ENCODE data around the gene WDR74. TPM values are rescaled to one million over a fixed set of nuclear protein-coding genes. Genes with fewer than 3 reads are reported as not detected.

The WDR74 gene
- total RNA-seq, 1 donor from 2014 or later: 109 TPM

- intact Hi-C loops (cut with micrococcal nuclease): no loop called here
- peaks cover 27% of the 10 kb centered on the region for H3K36me3 Mint-ChIP-seq (ENCODE audit: low read depth)
- no peaks in the 10 kb centered on the region for H3K4me1 Mint-ChIP-seq (ENCODE audit: low read depth)
Observed at GRCh38 chr11:62817129-62817528, 22.3 kb downstream of the WDR74 start.

GRCh38 chr11:62816557-62816956 lies 22.8 kb downstream of the WDR74 start:
- H3K4me1 Mint-ChIP-seq (ENCODE audit: low read depth): no peaks in the 10 kb centered on the region
- H3K36me3 Mint-ChIP-seq (ENCODE audit: low read depth): peaks cover 27% of the 10 kb centered on the region
- intact Hi-C loops (cut with micrococcal nuclease): no loop called here
- no peak overlapping the region for H3K4me3 Mint-ChIP-seq (ENCODE audit: low read depth)
- no peaks in the 10 kb centered on the region for H3K27me3 Mint-ChIP-seq (ENCODE audit: low read depth)
- no peaks in the 10 kb centered on the region for H3K9me3 Mint-ChIP-seq
- no peak overlapping the region for H3K27ac Mint-ChIP-seq
- DNase-seq (ENCODE audit: low spot score): no peak

More at GRCh38 chr11:62817129-62817528, 22.3 kb downstream of the WDR74 start:
- H3K9me3 Mint-ChIP-seq: no peaks in the 10 kb centered on the region
- no peak for DNase-seq (ENCODE audit: low spot score)
- no peak overlapping the region for H3K4me3 Mint-ChIP-seq (ENCODE audit: low read depth)
- no peak overlapping the region for H3K27ac Mint-ChIP-seq
- no peaks in the 10 kb centered on the region for H3K27me3 Mint-ChIP-seq (ENCODE audit: low read depth)

GRCh38 chr11:62811659-62812058 lies 27.7 kb downstream of the WDR74 start:
- peaks cover 1% of the 10 kb centered on the region for H3K4me1 Mint-ChIP-seq (ENCODE audit: low read depth)
- H3K27ac Mint-ChIP-seq: no peak overlapping the region
- peaks cover 13% of the 10 kb centered on the region for H3K36me3 Mint-ChIP-seq (ENCODE audit: low read depth)
- H3K27me3 Mint-ChIP-seq (ENCODE audit: low read depth): no peaks in the 10 kb centered on the region
- intact Hi-C loops (cut with micrococcal nuclease): no loop called here
- H3K9me3 Mint-ChIP-seq: no peaks in the 10 kb centered on the region
- no peak for DNase-seq (ENCODE audit: low spot score)
- no peak overlapping the region for H3K4me3 Mint-ChIP-seq (ENCODE audit: low read depth)

- Mint-ChIP-seq H3K27me3 (ENCODE audit: low read depth) (no peaks in the 10 kb centered on the region), H3K4me1 (ENCODE audit: low read depth) (peaks cover 8% of the 10 kb centered on the region), H3K36me3 (ENCODE audit: low read depth) (peaks cover 16% of the 10 kb centered on the region), H3K27ac (no peak overlapping the region), H3K9me3 (no peaks in the 10 kb centered on the region), H3K4me3 (ENCODE audit: low read depth) (no peak overlapping the region)
- no peak for DNase-seq (ENCODE audit: low spot score)
- intact Hi-C loops (cut with micrococcal nuclease): no loop called here
Observed at GRCh38 chr11:62810748-62811147, 28.6 kb downstream of the WDR74 start.

GRCh38 chr11:62806611-62807121 lies 32.7 kb downstream of the WDR74 start:
- Mint-ChIP-seq H3K9me3 (no peaks in the 10 kb centered on the region), H3K4me1 (ENCODE audit: low read depth) (peaks cover 27% of the 10 kb centered on the region), H3K27me3 (ENCODE audit: low read depth) (no peaks in the 10 kb centered on the region), H3K27ac (no peak overlapping the region), H3K4me3 (ENCODE audit: low read depth) (peak overlapping the region; percentile 98), H3K36me3 (ENCODE audit: low read depth) (peaks cover 42% of the 10 kb centered on the region)
- DNase-seq (ENCODE audit: low spot score): no peak
- intact Hi-C loops (cut with micrococcal nuclease): no loop called here

GRCh38 chr11:62805961-62806441 lies 33.4 kb downstream of the WDR74 start:
- DNase-seq (ENCODE audit: low spot score): no peak
- peak overlapping the region; percentile 89 for H3K27ac Mint-ChIP-seq
- peaks cover 48% of the 10 kb centered on the region for H3K36me3 Mint-ChIP-seq (ENCODE audit: low read depth)
- H3K27me3 Mint-ChIP-seq (ENCODE audit: low read depth): no peaks in the 10 kb centered on the region
- H3K9me3 Mint-ChIP-seq: no peaks in the 10 kb centered on the region
- H3K4me3 Mint-ChIP-seq (ENCODE audit: low read depth): peak overlapping the region; percentile 98
- intact Hi-C loops (cut with micrococcal nuclease): loop anchor here (1.0 to 2.0 kb wide), 5 partner anchors 14 to 51 kb away; partner anchors contain the start of genes TMEM179B, TMEM223, WDR74 and ZBTB3
- peaks cover 30% of the 10 kb centered on the region for H3K4me1 Mint-ChIP-seq (ENCODE audit: low read depth)

- peak; percentile 95 for DNase-seq (ENCODE audit: low spot score)
- Mint-ChIP-seq H3K9me3 (no peaks in the 10 kb centered on the region), H3K27me3 (ENCODE audit: low read depth) (no peaks in the 10 kb centered on the region), H3K4me1 (ENCODE audit: low read depth) (peaks cover 30% of the 10 kb centered on the region), H3K27ac (peak within 1 kb of the TSS; percentile 94), H3K4me3 (ENCODE audit: low read depth) (peak within 1 kb of the TSS; percentile 98), H3K36me3 (ENCODE audit: low read depth) (peaks cover 53% of the 10 kb centered on the region)
- intact Hi-C loops (cut with micrococcal nuclease): loop anchor here (1.0 to 2.0 kb wide), 5 partner anchors 13 to 50 kb away; partner anchors contain the start of genes TMEM179B, TMEM223, WDR74 and ZBTB3
Observed at GRCh38 chr11:62805076-62805892, 34.1 kb downstream of the WDR74 start, which contains the start of gene NXF1. NXF1 (minus strand) TSS chr11:62805440; CDS start chr11:62805356, 84 bp downstream.

GRCh38 chr11:62804310-62805075 lies 34.9 kb downstream of the WDR74 start:
- peaks cover 31% of the 10 kb centered on the region for H3K4me1 Mint-ChIP-seq (ENCODE audit: low read depth)
- DNase-seq (ENCODE audit: low spot score): no peak
- intact Hi-C loops (cut with micrococcal nuclease): loop anchor here (1.0 to 2.0 kb wide), 5 partner anchors 12 to 50 kb away; partner anchors contain the start of genes TMEM179B, TMEM223, WDR74 and ZBTB3

GRCh38 chr11:62801071-62801470 lies 38.3 kb downstream of the WDR74 start:
- peaks cover 81% of the 10 kb centered on the region for H3K36me3 Mint-ChIP-seq (ENCODE audit: low read depth)
- peaks cover 25% of the 10 kb centered on the region for H3K4me1 Mint-ChIP-seq (ENCODE audit: low read depth)
- no peak overlapping the region for H3K4me3 Mint-ChIP-seq (ENCODE audit: low read depth)
- DNase-seq (ENCODE audit: low spot score): no peak
- intact Hi-C loops (cut with micrococcal nuclease): no loop called here
- H3K9me3 Mint-ChIP-seq: no peaks in the 10 kb centered on the region
- no peak overlapping the region for H3K27ac Mint-ChIP-seq
- H3K27me3 Mint-ChIP-seq (ENCODE audit: low read depth): no peaks in the 10 kb centered on the region

More at GRCh38 chr11:62804310-62805075, 34.9 kb downstream of the WDR74 start:
- Mint-ChIP-seq H3K27me3 (ENCODE audit: low read depth) (no peaks in the 10 kb centered on the region), H3K27ac (peak overlapping the region; percentile 94), H3K9me3 (no peaks in the 10 kb centered on the region), H3K36me3 (ENCODE audit: low read depth) (peaks cover 60% of the 10 kb centered on the region), H3K4me3 (ENCODE audit: low read depth) (peak overlapping the region; percentile 98)

- H3K36me3 Mint-ChIP-seq (ENCODE audit: low read depth): peaks cover 93% of the 10 kb centered on the region
- H3K9me3 Mint-ChIP-seq: no peaks in the 10 kb centered on the region
- H3K27me3 Mint-ChIP-seq (ENCODE audit: low read depth): no peaks in the 10 kb centered on the region
- H3K4me3 Mint-ChIP-seq (ENCODE audit: low read depth): no peak overlapping the region
- H3K4me1 Mint-ChIP-seq (ENCODE audit: low read depth): peaks cover 23% of the 10 kb centered on the region
- intact Hi-C loops (cut with micrococcal nuclease): no loop called here
- no peak for DNase-seq (ENCODE audit: low spot score)
- H3K27ac Mint-ChIP-seq: no peak overlapping the region
Observed at GRCh38 chr11:62799486-62799885, 39.9 kb downstream of the WDR74 start.

GRCh38 chr11:62796281-62796680 lies 43.1 kb downstream of the WDR74 start:
- no peak overlapping the region for H3K4me3 Mint-ChIP-seq (ENCODE audit: low read depth)
- H3K27ac Mint-ChIP-seq: no peak overlapping the region
- no peaks in the 10 kb centered on the region for H3K27me3 Mint-ChIP-seq (ENCODE audit: low read depth)
- H3K9me3 Mint-ChIP-seq: no peaks in the 10 kb centered on the region
- peaks cover 85% of the 10 kb centered on the region for H3K36me3 Mint-ChIP-seq (ENCODE audit: low read depth)
- DNase-seq (ENCODE audit: low spot score): no peak
- intact Hi-C loops (cut with micrococcal nuclease): no loop called here
- H3K4me1 Mint-ChIP-seq (ENCODE audit: low read depth): peaks cover 14% of the 10 kb centered on the region

GRCh38 chr11:62794201-62794775 lies 45.1 kb downstream of the WDR74 start:
- Mint-ChIP-seq H3K27ac (no peak overlapping the region), H3K4me3 (ENCODE audit: low read depth) (no peak overlapping the region)
- intact Hi-C loops (cut with micrococcal nuclease): no loop called here

More at GRCh38 chr11:62794201-62794775, 45.1 kb downstream of the WDR74 start:
- no peaks in the 10 kb centered on the region for H3K9me3 Mint-ChIP-seq
- H3K27me3 Mint-ChIP-seq (ENCODE audit: low read depth): no peaks in the 10 kb centered on the region
- H3K36me3 Mint-ChIP-seq (ENCODE audit: low read depth): peaks cover 86% of the 10 kb centered on the region
- peaks cover 29% of the 10 kb centered on the region for H3K4me1 Mint-ChIP-seq (ENCODE audit: low read depth)
- DNase-seq (ENCODE audit: low spot score): no peak
